Measurements from ENCODE around the gene TRIM10. TPM values are rescaled to one million over a fixed set of nuclear protein-coding genes. Genes with fewer than 3 reads are reported as not detected.

The TRIM10 gene
- total RNA-seq, 1 donor from 2014 or later = not detected

DNA sequence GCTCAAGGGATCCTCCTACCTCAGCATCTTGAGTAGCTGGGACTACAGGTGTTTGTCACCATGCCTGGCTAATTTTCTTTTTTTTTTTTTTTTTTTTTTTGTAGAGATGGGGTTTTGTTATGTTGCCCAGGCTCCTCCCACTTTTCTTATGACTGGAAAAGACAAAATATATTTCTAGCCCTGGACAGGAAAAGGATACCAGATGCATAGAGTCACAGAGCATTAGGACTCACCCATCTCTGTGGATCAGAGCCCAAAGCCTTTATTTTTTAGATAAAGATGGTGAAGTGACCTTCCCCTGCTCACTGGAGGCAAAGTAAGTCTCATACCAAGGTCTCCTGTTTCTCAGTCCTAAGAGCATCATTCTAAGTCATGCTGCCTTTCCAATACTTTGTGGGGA is 3.4 kb downstream of the TRIM10 start:
- no peak overlapping the region for H3K4me3 Mint-ChIP-seq
- H3K9me3 Mint-ChIP-seq = no peaks in the 10 kb centered on the region
- no peak for DNase-seq (ENCODE audit: low spot score in 2 of 2, unreplicated experiment in 2 of 2)
- peaks cover 74% of the 10 kb centered on the region for H3K27me3 Mint-ChIP-seq (ENCODE audit: low read depth)
- H3K27ac Mint-ChIP-seq = no peak overlapping the region
- TF ChIP-seq, protein P1, sequence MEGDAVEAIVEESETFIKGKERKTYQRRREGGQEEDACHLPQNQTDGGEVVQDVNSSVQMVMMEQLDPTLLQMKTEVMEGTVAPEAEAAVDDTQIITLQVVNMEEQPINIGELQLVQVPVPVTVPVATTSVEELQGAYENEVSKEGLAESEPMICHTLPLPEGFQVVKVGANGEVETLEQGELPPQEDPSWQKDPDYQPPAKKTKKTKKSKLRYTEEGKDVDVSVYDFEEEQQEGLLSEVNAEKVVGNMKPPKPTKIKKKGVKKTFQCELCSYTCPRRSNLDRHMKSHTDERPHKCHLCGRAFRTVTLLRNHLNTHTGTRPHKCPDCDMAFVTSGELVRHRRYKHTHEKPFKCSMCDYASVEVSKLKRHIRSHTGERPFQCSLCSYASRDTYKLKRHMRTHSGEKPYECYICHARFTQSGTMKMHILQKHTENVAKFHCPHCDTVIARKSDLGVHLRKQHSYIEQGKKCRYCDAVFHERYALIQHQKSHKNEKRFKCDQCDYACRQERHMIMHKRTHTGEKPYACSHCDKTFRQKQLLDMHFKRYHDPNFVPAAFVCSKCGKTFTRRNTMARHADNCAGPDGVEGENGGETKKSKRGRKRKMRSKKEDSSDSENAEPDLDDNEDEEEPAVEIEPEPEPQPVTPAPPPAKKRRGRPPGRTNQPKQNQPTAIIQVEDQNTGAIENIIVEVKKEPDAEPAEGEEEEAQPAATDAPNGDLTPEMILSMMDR (IDR thresholded peaks at IDR 0.05; ENCODE audit: unreplicated experiment) = no peak
- peaks cover 17% of the 10 kb centered on the region for H3K4me1 Mint-ChIP-seq
- no peaks in the 10 kb centered on the region for H3K36me3 Mint-ChIP-seq

DNA sequence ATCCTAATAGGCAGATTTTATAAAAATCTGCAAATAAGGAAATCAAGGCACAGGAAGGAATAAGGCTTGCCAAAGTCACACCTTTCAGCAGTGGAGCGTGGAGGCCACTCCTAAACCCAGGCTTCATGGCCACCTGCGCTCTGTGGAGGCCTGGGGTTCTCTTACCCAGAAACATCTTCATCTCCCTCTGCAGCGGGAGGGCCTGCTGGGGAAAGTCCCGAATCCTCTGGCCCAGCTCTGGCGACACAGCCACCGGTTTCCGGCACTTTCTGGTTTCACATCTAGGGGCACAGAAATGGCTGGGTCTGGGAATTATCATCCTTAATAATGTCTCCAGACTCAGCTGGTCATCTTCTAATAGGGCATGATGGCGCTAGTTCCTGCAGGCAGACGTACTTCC is 4.2 kb downstream of the TRIM10 start:
- DNase-seq (ENCODE audit: low spot score in 2 of 2, unreplicated experiment in 2 of 2) = no peak
- TF ChIP-seq, protein P1 (IDR thresholded peaks at IDR 0.05; ENCODE audit: unreplicated experiment) = no peak
- peaks cover 17% of the 10 kb centered on the region for H3K4me1 Mint-ChIP-seq
- peaks cover 73% of the 10 kb centered on the region for H3K27me3 Mint-ChIP-seq (ENCODE audit: low read depth)
- H3K36me3 Mint-ChIP-seq = no peaks in the 10 kb centered on the region
- no peaks in the 10 kb centered on the region for H3K9me3 Mint-ChIP-seq
- no peak overlapping the region for H3K27ac Mint-ChIP-seq
- no peak overlapping the region for H3K4me3 Mint-ChIP-seq

DNA sequence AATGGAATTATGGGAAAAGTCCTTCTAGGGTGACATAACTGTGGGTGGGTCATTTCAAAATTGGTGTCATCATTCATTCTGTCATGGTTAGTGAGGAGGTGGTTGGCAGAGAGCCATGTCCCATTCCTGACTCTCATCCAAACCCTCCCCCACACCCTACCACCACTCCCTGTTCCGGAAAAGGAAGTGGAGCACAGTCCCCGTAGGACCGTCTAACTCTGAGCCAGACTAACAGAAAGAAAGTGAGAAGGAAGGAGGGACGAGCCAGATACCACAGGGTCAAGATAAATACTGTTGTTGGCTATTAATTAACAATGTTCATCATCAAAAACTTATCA is 4.8 kb downstream of the TRIM10 start:
- H3K4me3 Mint-ChIP-seq = no peak overlapping the region
- H3K9me3 Mint-ChIP-seq = no peaks in the 10 kb centered on the region
- no peak for DNase-seq (ENCODE audit: low spot score in 2 of 2, unreplicated experiment in 2 of 2)
- peaks cover 17% of the 10 kb centered on the region for H3K4me1 Mint-ChIP-seq
- H3K27ac Mint-ChIP-seq = no peak overlapping the region
- H3K36me3 Mint-ChIP-seq = no peaks in the 10 kb centered on the region
- TF ChIP-seq, protein P1 (IDR thresholded peaks at IDR 0.05; ENCODE audit: unreplicated experiment) = no peak
- peaks cover 77% of the 10 kb centered on the region for H3K27me3 Mint-ChIP-seq (ENCODE audit: low read depth)

DNA sequence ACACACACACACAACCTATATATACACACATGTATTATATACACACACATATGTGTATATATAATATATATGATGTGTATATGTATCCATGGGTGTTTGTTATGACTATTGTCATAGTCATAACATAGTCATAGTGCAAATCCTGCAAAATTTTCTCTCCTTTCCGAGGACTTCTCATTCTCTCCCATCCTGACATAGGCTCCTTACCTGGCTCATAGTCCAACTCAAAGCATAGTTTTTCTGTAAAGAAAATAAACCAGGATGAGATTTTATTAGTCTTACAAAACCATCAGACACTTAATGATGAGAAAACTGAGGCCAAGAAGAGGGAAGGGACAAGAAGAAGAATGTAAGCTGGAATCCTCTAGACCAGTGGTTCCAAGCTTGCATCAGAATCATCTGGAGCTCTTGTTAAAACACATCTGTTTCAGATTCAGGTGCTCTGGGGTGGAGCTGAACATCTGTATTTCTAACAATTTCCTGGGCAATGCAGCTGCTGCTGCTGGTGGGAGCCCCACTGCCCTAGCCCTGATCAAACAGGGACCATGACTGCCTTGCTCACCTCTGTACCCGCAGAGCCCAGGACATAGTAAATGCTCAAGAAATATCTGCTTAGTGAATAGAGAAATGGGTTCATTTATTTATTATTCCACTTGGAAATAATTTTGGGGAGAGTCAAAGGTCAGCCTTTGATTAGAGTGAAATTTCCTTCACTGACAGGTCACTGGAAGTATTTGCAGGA is 5.3 kb downstream of the TRIM10 start:
- Mint-ChIP-seq H3K4me3 (no peak overlapping the region), H3K4me1 (peaks cover 17% of the 10 kb centered on the region), H3K9me3 (no peaks in the 10 kb centered on the region), H3K36me3 (no peaks in the 10 kb centered on the region), H3K27ac (no peak overlapping the region), H3K27me3 (ENCODE audit: low read depth) (peaks cover 80% of the 10 kb centered on the region)
- TF ChIP-seq, protein P1 (IDR thresholded peaks at IDR 0.05; ENCODE audit: unreplicated experiment) = no peak
- DNase-seq (ENCODE audit: low spot score in 2 of 2, unreplicated experiment in 2 of 2) = no peak

DNA sequence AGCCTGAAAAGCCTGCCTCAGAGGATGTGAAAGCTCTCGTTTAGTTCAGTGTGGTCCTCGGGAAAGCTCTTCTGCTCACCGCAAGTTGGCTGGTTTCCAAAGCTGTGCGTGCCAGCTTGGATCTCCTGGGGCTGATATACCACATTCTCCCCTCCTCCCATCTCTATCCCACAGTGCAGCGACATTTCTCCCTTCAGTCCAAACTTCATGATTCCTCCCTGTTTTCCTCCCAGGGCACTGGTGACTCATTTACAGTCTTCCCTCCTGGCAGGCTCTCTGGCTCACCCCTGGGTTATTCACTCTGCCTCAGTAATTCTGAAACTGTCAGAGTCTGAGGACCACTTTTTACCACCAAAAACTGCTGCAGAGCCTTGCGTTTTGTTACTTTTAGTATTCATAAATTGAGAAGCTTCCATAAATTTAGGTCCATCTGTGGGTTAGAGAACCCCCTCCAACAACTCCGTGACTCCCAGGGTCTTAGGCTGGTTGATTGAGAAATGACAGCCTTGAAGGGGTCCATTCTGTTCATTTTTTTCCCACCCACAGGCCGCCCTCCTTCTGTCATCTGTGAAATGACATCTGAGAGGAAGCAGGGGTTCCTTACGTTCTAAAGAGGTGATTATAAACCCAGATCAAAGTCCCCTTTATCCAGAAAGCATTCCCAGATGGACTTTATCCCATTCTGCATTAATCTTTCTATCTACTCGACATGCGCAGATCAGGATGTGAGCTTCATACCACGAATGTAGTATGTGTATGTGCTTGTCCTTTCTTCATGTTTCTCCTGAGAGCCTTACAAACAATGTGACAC is 6.1 kb downstream of the TRIM10 start:
- DNase-seq (ENCODE audit: low spot score in 2 of 2, unreplicated experiment in 2 of 2) = no peak
- Mint-ChIP-seq H3K27me3 (ENCODE audit: low read depth) (peaks cover 80% of the 10 kb centered on the region), H3K27ac (no peak overlapping the region), H3K4me1 (peaks cover 17% of the 10 kb centered on the region), H3K36me3 (no peaks in the 10 kb centered on the region), H3K4me3 (no peak overlapping the region), H3K9me3 (no peaks in the 10 kb centered on the region)
- TF ChIP-seq, protein P1 (IDR thresholded peaks at IDR 0.05; ENCODE audit: unreplicated experiment) = no peak

Data from mesothelial cell of epicardium (in vitro differentiated cells).